Skeletal muscle cell (primary cell): ENCODE results near the gene MLYCD.

Source experiments
- DNase-seq: peaks from one replicate; pipeline ENCODE4 v3.0.0-alpha.2; 2010; ENCODE audit warnings: low read depth
- H3K4me3 ChIP-seq: 2 replicates; pipeline ENCODE4 v1.5.1; 2011; ENCODE audit warnings: low read depth, mild to moderate bottlenecking, control low read depth, low read length, moderate library complexity

MLYCD gene

DNA sequence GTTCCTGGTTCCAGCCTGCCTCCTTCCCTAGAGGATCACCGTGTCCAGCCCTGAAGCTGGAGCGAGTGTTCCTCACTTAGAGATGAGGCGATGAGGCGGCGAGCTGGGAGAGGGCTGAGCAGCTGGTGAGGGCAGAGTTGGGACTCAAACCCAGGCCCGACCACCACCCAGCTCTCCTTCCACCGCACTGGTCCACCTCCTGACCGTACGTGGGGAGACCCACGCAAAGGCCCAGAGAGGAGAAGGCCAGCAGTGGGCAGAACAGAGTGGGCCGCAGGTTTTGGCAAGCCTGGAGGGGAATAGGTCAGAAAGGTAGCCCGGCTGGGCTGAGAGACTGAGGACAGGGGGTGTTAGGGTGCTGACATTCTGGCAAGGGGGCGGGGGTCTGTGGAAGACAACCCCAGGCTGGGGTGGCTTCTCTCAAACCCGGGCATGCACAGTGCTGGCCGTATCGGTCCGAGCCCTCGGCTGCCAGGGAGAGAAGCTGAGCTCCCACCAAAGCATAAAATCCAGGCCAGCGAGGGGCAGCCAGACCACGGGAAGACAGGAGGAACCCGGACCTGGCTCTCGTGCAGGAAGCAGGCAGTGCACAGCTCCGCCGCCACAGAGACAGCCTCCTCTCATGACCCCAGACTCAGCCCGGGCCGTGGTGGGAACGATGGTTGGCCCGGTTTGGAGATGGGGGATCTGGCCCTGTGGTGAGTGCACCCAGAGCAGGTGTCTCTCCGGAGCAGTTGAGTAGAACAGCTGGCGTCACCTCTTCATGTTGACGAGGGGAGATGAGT is 24.9 kb downstream of the MLYCD start:
- no peak overlapping the region for H3K4me3 ChIP-seq
- no peak for DNase-seq

- no peak for DNase-seq
- no peak overlapping the region for H3K4me3 ChIP-seq
These were observed 25.8 kb downstream of the MLYCD start for GRCh38 chr16:83924686-83925085.

GRCh38 chr16:83925095-83925905 is 26.4 kb downstream of the MLYCD start:
- no peak for DNase-seq

DNA sequence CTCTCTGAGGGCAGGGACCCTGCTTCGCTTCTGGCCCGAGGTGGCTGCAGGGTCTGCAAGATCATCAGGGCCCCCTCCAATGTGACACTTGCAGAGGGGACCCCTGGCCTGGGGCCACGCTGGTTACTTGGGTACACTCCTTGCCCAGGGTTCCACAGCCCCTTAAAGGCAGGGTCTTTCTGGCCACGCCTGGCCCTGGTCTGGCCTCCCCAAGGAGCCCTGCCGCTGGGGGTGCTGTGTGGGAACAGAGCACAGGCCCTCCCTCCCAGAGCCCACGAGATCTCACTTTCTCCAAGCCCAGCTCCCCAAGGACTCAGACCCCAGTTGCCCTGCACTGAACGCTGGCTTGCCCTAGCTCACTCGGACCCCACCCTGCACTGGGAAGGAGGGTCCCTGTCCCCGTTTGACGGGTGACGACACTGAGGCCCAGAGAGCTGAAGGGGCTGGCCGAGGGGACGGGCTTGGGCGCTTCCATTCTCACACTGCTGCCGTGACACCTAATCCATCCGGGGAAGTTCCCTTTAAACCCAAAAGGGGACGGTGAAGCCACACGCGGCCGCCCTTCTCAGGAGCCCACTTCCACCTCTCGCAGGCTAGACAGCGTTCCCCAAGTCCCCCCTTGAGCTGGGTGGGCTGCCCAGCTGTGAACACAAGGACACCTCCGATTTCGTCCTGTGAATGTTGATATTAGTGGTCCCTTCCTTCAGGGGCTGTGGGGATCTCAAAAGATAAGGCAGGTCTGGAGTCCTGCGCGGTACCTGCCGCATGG is 27.2 kb downstream of the MLYCD start:
- no peak overlapping the region for H3K4me3 ChIP-seq
- no peak for DNase-seq

More at GRCh38 chr16:83925095-83925905, 26.4 kb downstream of the MLYCD start:
- H3K4me3 ChIP-seq, result no peak overlapping the region

GRCh38 chr16:83926726-83927397 is 27.9 kb downstream of the MLYCD start:
- no peak for DNase-seq
- H3K4me3 ChIP-seq, result no peak overlapping the region

- no peak overlapping the region for H3K4me3 ChIP-seq
- peak; percentile 82 for DNase-seq
These were observed 29.6 kb downstream of the MLYCD start for GRCh38 chr16:83928341-83929055.

DNA sequence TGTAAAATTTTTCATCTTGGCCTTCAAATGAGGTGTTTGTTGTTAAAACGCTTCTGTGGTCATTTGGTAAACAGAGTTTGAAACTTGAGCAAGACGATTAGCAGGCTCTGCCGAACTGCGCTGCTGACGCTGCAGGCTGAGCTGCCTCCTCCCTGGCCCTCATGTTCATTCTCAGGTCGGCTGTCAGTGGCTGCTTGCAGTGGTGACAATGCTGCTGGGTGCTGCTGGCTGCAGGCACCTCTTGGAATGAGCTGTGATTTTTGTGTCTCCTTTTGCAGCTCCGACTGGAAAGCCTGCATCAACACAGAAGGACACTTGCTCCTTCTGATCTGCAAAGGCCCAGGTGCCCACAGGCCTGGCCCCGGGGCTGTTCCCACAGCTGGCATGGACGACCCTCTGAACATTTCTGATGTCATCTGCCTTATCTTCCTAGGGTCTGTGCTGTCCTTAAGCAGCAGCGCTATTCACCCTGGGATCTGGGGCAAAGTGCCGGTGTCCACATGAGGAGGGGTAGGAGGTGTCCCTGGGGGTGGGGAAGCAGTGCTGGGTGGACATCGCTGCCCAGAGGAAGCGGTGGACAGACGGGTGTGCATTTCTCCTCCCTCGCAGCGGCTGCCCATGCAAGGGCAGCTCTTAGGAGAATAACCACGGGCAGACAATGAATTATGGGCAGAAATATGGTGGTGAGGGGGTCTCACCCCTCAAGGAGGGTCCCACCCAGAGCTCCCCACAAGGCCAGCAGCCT is 31.1 kb downstream of the MLYCD start:
- no peak for DNase-seq
- H3K4me3 ChIP-seq, result no peak overlapping the region

DNA sequence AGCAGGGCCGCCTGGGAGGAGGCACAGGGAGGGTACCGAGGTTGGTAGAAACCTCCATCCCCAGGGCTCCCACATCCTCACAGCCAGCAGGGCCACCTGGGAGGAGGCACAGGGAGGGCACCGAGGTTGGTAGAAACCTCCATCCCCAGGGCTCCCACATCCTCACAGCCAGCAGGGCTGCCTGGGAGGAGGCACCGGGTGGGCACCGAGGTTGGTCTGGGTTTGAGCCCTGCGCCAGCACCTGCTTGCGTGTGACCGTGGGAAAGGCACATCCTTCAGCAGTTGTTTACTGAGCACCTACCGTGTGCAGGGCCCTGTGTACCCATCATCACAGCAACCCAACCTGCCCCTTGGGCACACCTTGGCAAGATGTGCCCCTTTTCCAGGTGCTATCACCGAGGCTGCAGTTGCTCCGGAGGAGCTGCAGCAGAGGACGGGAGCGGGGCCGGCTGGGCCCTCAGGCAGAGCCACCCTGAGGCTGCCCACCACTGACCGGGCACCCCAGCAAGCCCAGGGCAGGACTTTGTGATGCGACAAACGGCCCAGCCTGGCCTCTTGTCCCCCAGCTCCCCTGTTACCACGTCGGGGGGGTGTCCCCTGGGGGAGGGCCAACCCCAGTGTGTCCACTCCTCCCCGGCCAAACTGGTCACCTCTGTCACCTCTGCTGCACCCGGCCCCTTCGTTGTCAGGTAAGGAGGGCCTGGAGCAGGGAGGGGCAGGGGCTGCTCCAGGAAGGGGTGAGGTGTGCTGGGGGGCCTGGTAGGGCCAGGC is 32.0 kb downstream of the MLYCD start:
- no peak overlapping the region for H3K4me3 ChIP-seq
- no peak for DNase-seq

DNA sequence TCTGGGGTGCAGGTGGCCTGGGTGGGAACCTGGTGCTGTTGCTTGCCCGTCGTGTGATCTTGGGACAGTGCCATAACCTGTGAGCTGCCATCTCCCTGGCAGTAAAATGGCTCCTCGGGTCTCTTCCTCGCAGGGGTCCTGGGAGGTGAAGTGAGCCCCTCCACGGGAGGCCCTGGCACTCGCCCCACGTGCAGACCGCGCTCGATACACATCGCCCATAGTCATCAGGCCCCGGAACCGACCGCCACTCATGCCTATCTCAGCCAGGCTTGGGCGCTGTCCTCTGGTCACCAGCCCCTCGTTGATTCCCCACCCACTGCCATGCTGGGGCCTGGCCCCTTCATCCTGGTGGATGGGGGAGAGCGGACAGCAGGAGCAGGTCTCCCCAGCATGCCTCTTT is 32.6 kb downstream of the MLYCD start:
- DNase-seq, result no peak
- no peak overlapping the region for H3K4me3 ChIP-seq

DNA sequence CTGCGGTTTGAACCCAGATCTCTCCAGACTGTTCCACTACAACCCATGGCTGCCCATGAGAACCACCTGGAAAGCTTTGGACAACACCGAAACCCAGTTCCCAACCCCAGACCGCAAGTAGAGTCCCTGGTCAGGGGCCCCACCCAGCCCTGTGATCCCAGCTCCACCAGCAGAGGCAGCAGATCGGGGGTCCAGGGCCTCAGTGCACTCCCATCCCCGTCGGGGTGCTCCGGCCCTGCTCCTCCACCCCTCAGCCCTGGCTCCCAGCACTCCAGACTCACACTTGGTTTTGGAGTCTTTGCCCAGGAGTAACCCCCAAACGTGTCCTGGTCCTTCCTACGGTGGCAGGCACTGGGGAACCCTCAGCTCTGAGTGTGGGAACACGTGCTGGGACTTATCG is 33.4 kb downstream of the MLYCD start:
- no peak for DNase-seq
- no peak overlapping the region for H3K4me3 ChIP-seq

DNA sequence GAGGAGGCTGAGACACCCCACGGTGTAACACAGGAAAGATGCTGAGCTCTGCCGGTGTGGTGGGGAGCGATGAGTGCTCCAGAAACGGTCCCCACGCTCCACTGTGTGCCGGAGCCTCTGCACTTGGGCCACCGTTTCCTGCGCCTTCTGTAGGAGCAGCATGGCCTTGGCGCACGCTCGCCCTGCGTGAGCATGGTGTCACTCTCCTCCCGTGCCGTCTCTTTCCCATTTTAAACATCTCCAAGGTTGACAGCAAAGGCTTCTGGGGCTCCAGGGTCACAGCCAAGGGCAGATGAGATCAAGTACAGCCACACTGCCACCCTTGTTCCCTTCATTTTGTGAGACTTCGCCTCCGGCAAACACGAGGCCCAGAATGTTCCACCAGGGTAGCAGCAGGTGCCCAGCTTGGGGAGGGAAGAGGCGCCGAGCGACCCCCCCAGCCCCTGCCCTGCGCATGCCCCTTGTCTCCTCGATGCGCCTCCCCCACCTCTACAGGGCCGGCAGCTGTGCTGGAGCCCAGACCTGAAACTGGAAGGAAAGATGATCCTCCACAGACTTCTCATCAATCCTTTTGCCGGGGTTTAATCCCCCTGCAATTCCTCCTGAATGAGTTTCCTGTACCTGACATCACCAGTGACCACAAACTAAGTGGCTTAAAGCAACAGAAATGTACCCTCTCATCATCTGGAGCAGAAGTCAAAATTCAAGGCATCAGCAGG is 34.2 kb downstream of the MLYCD start:
- DNase-seq, result peak; percentile 78
- no peak overlapping the region for H3K4me3 ChIP-seq

GRCh38 chr16:83933885-83934683 is 35.2 kb downstream of the MLYCD start:
- no peak overlapping the region for H3K4me3 ChIP-seq
- DNase-seq, result peak; percentile 90

DNA sequence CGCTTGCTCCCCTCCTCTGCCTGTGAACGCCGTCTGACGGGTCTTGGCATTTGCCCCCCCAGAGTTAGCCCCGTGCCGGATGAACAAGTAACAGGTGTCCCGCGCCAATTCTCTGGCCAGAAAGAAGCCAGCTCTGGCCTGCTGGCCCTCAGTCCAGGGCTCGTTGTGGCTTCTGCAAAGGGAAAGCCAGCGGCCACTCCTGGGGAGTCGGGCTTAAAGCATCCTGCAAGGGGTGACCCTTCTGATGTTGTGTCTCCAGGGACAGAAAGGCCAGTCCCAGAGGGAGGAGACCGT is 35.7 kb downstream of the MLYCD start:
- no peak for DNase-seq
- H3K4me3 ChIP-seq, result no peak overlapping the region

- H3K4me3 ChIP-seq, result no peak overlapping the region
- no peak for DNase-seq
These were observed 36.3 kb downstream of the MLYCD start for GRCh38 chr16:83935005-83935857.

GRCh38 chr16:83935858-83936255 is 36.9 kb downstream of the MLYCD start:
- no peak for DNase-seq
- no peak overlapping the region for H3K4me3 ChIP-seq
